HL-60 (cell line): Measurements from ENCODE around the gene JUP.

Source experiments
- GABPA ChIP-seq: IDR thresholded peaks from 2 replicates; pipeline ENCODE4 v1.6.1; 2012; ENCODE audit warnings: low read depth
- TF ChIP-seq, protein P1 (sequence below): IDR thresholded peaks from one replicate; pipeline ENCODE4 v1.5.1; 2011; ENCODE audit warnings: low read length, control low read depth, inconsistent platforms; ENCODE audit not compliant: insufficient read depth

GRCh38 chr17:41773731-41774193, 12.7 kb downstream of the JUP start:
- TF ChIP-seq, protein P1, sequence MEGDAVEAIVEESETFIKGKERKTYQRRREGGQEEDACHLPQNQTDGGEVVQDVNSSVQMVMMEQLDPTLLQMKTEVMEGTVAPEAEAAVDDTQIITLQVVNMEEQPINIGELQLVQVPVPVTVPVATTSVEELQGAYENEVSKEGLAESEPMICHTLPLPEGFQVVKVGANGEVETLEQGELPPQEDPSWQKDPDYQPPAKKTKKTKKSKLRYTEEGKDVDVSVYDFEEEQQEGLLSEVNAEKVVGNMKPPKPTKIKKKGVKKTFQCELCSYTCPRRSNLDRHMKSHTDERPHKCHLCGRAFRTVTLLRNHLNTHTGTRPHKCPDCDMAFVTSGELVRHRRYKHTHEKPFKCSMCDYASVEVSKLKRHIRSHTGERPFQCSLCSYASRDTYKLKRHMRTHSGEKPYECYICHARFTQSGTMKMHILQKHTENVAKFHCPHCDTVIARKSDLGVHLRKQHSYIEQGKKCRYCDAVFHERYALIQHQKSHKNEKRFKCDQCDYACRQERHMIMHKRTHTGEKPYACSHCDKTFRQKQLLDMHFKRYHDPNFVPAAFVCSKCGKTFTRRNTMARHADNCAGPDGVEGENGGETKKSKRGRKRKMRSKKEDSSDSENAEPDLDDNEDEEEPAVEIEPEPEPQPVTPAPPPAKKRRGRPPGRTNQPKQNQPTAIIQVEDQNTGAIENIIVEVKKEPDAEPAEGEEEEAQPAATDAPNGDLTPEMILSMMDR, result no peak
- TF ChIP-seq GABPA, result no peak
